Lower leg skin (tissue), 3 donors: ENCODE data around the gene REC114.

ENCODE experiments used
- POLR2A ChIP-seq, 2 donors: fragments of 450-650 bp; IDR thresholded peaks; one replicate each; pipeline ENCODE4 v1.6.1; 2016 to 2017; ENCODE audit warnings: antibody characterized with exemption in 2 of 2, mild to moderate bottlenecking in 1 of 2, moderate library complexity in 1 of 2
- TF ChIP-seq, protein P1 (sequence below), 3 donors: fragments of 450-650 bp; IDR thresholded peaks; one replicate each; pipeline ENCODE4 v1.5.1; 2016; ENCODE audit warnings: antibody characterized with exemption in 3 of 3, mild to moderate bottlenecking in 3 of 3, moderate library complexity in 2 of 3

- TF ChIP-seq, protein P1, sequence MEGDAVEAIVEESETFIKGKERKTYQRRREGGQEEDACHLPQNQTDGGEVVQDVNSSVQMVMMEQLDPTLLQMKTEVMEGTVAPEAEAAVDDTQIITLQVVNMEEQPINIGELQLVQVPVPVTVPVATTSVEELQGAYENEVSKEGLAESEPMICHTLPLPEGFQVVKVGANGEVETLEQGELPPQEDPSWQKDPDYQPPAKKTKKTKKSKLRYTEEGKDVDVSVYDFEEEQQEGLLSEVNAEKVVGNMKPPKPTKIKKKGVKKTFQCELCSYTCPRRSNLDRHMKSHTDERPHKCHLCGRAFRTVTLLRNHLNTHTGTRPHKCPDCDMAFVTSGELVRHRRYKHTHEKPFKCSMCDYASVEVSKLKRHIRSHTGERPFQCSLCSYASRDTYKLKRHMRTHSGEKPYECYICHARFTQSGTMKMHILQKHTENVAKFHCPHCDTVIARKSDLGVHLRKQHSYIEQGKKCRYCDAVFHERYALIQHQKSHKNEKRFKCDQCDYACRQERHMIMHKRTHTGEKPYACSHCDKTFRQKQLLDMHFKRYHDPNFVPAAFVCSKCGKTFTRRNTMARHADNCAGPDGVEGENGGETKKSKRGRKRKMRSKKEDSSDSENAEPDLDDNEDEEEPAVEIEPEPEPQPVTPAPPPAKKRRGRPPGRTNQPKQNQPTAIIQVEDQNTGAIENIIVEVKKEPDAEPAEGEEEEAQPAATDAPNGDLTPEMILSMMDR (IDR thresholded peaks at IDR 0.05), result no peak
- no peak for TF ChIP-seq POLR2A (IDR thresholded peaks at IDR 0.05)
Observed at GRCh38 chr15:73597036-73597638, 154.2 kb downstream of the REC114 start.
